ENCODE data around the gene NUP188. TPM values are rescaled to one million over a fixed set of nuclear protein-coding genes. Genes with fewer than 3 reads are reported as not detected.

The NUP188 gene
- total and polyA plus RNA-seq, 2 donors (not counting 1 experiment from before 2014, with no cell fraction given): 42.8 to 83.6 TPM

DNA sequence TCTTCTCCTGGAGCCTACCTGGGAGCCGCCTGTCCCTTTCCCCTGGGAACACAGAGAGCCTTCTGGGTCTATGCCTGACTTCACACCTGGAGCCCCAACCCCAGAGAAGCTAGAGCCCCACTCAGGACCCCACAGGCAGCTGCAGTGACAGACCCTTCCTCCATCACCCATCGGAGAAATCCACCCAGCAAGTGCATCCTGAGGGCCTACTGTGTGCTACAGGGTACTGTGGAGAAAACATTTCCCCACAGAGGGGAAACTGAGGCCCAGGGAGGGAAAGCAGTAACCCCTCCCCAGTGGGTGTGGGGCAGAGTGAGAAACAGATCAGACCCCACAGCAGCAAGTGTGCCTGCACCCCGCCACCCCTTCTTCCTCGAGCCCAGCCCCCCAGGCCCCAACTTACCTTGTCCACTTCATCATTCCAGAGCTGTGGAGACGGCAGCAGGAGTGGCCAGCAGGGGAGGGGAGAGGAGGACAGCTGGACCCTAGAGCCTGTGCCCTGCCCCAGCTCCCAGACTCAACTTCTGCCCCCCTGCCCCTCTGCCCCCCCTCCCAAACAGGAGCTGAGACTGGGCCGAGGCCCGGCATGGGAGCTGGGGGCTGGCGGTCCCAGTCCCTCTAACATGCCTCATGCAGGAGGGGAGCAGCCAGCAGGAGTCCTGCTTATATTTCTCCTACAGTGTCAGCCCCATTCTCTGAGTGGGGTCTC, 62.9 kb downstream of the NUP188 start:
- WGBS (ENCODE audit: insufficient coverage): 100% methylated on average over 3 of the region's 8 CpGs
- Histone ChIP-seq H3K36me3 (replicated peaks in 1 of 2; ENCODE audit: control extremely low read depth in 1 of 2, control insufficient read depth in 1 of 2, extremely low read depth in 1 of 2, insufficient read depth in 2 of 2, low read length in 1 of 2) (peaks cover 0 to 74% of the 10 kb centered on the region in 2 experiments), H3K79me2 (ENCODE audit: control insufficient read depth, insufficient read depth, low read length) (peaks cover 7% of the 10 kb centered on the region), H3K4me3 (ENCODE audit: control extremely low read depth in 1 of 5, extremely low read depth in 1 of 5, insufficient read depth in 1 of 5, low read depth in 2 of 5, low read length in 4 of 5) (no peak overlapping the region), H3K27ac (ENCODE audit: low read length in 2 of 2) (no peak overlapping the region), H4K20me1 (ENCODE audit: control insufficient read depth, insufficient read depth, low read length, poor library complexity, severe bottlenecking) (no peaks in the 10 kb centered on the region), H3K9me3 (ENCODE audit: control extremely low read depth in 1 of 3, control insufficient read depth in 2 of 3, insufficient read depth in 1 of 3, low read length in 2 of 3) (no peaks in the 10 kb centered on the region), H3K9ac (ENCODE audit: low read length) (no peak overlapping the region), H2AFZ (ENCODE audit: insufficient read depth, low read depth, low read length, poor library complexity, severe bottlenecking) (no peak overlapping the region), H3K27me3 (replicated peaks in 1 of 4; ENCODE audit: control extremely low read depth in 1 of 4, control insufficient read depth in 3 of 4, insufficient read depth in 4 of 4, low read length in 3 of 4) (no peaks in the 10 kb centered on the region), H3K4me2 (replicated peaks; ENCODE audit: low read depth, low read length, poor library complexity, severe bottlenecking) (no peak overlapping the region), H3K4me1 (ENCODE audit: control insufficient read depth in 2 of 2, insufficient read depth in 2 of 2, low read length in 2 of 2) (no peaks in the 10 kb centered on the region)
- Mint-ChIP-seq H3K27ac (no peak overlapping the region), H3K4me3 (no peak overlapping the region), H3K9me3 (ENCODE audit: insufficient read depth) (no peaks in the 10 kb centered on the region), H3K27me3 (no peaks in the 10 kb centered on the region), H3K4me1 (no peaks in the 10 kb centered on the region)
- POLR2A ChIA-PET: no interaction called here
- intact Hi-C loops (cut with micrococcal nuclease): no loop called here
- CTCF ChIA-PET: interaction anchor here (1.1 kb wide), 1 partner anchor 18 kb away, joined by 3 read pairs; the partner anchor contains the start of gene SH3GLB2
- DNase-seq (no peak), ATAC-seq (ENCODE audit: low read depth) (no peak)
- no peak for TF ChIP-seq EZH2 (IDR thresholded peaks at IDR 0.05; ENCODE audit: borderline replicate concordance, insufficient read depth, low read depth, low read length, poor library complexity, severe bottlenecking)
- TF ChIP-seq, protein P1, sequence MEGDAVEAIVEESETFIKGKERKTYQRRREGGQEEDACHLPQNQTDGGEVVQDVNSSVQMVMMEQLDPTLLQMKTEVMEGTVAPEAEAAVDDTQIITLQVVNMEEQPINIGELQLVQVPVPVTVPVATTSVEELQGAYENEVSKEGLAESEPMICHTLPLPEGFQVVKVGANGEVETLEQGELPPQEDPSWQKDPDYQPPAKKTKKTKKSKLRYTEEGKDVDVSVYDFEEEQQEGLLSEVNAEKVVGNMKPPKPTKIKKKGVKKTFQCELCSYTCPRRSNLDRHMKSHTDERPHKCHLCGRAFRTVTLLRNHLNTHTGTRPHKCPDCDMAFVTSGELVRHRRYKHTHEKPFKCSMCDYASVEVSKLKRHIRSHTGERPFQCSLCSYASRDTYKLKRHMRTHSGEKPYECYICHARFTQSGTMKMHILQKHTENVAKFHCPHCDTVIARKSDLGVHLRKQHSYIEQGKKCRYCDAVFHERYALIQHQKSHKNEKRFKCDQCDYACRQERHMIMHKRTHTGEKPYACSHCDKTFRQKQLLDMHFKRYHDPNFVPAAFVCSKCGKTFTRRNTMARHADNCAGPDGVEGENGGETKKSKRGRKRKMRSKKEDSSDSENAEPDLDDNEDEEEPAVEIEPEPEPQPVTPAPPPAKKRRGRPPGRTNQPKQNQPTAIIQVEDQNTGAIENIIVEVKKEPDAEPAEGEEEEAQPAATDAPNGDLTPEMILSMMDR (IDR thresholded peaks at IDR 0.05): no peak

DNA sequence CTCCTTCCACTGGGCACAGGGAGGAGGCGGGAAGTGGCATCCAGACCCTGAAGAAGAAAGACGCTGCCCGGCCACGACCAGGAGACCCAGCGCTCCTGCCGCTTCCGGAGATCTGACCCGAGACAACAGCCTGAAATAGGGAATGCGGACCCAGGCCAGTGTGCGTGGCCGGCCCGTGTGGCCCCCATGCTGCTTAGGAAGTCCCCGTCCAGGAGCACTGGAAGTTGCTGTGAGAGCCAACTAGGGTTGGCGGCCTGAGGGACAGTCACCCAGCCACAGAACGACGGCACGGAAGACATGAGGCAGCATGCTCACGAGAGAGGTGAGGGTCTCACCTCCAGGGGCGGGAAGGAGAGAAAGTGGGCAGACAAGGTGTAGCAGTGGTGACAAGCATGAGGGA, 63.7 kb downstream of the NUP188 start:
- POLR2A ChIA-PET: no interaction called here
- peaks cover 7% of the 10 kb centered on the region for H3K79me2 ChIP-seq (ENCODE audit: control insufficient read depth, insufficient read depth, low read length)
- H3K9ac ChIP-seq (ENCODE audit: low read length): no peak overlapping the region
- no peaks in the 10 kb centered on the region for H4K20me1 ChIP-seq (ENCODE audit: control insufficient read depth, insufficient read depth, low read length, poor library complexity, severe bottlenecking)
- no peaks in the 10 kb centered on the region for H3K9me3 ChIP-seq (ENCODE audit: control extremely low read depth in 1 of 3, control insufficient read depth in 2 of 3, insufficient read depth in 1 of 3, low read length in 2 of 3)
- H3K4me3 ChIP-seq (ENCODE audit: control extremely low read depth in 1 of 5, extremely low read depth in 1 of 5, insufficient read depth in 1 of 5, low read depth in 2 of 5, low read length in 4 of 5): no peak overlapping the region
- no peak overlapping the region for H2AFZ ChIP-seq (ENCODE audit: insufficient read depth, low read depth, low read length, poor library complexity, severe bottlenecking)
- H3K27ac ChIP-seq (ENCODE audit: low read length in 2 of 2): no peak overlapping the region
- intact Hi-C loops (cut with micrococcal nuclease): no loop called here
- TF ChIP-seq, protein P1 (IDR thresholded peaks at IDR 0.05): no peak
- no peak for TF ChIP-seq EZH2 (IDR thresholded peaks at IDR 0.05; ENCODE audit: borderline replicate concordance, insufficient read depth, low read depth, low read length, poor library complexity, severe bottlenecking)
- no peak overlapping the region for H3K27ac Mint-ChIP-seq
- WGBS (ENCODE audit: insufficient coverage): 98% methylated on average over 15 of the region's 19 CpGs
- H3K4me2 ChIP-seq (replicated peaks; ENCODE audit: low read depth, low read length, poor library complexity, severe bottlenecking): no peak overlapping the region
- H3K27me3 ChIP-seq (replicated peaks in 1 of 4; ENCODE audit: control extremely low read depth in 1 of 4, control insufficient read depth in 3 of 4, insufficient read depth in 4 of 4, low read length in 3 of 4): no peaks in the 10 kb centered on the region
- H3K4me1 ChIP-seq (ENCODE audit: control insufficient read depth in 2 of 2, insufficient read depth in 2 of 2, low read length in 2 of 2): no peaks in the 10 kb centered on the region
- no peaks in the 10 kb centered on the region for H3K9me3 Mint-ChIP-seq (ENCODE audit: insufficient read depth)
- CTCF ChIA-PET: interaction anchor here (1.1 kb wide), 1 partner anchor 17 kb away, joined by 3 read pairs; the partner anchor contains the start of gene SH3GLB2
- no peaks in the 10 kb centered on the region for H3K27me3 Mint-ChIP-seq
- peaks cover 0 to 67% of the 10 kb centered on the region in 2 experiments for H3K36me3 ChIP-seq (replicated peaks in 1 of 2; ENCODE audit: control extremely low read depth in 1 of 2, control insufficient read depth in 1 of 2, extremely low read depth in 1 of 2, insufficient read depth in 2 of 2, low read length in 1 of 2)
- no peaks in the 10 kb centered on the region for H3K4me1 Mint-ChIP-seq
- DNase-seq (no peak), ATAC-seq (ENCODE audit: low read depth) (no peak)
- H3K4me3 Mint-ChIP-seq: no peak overlapping the region

Measured in B cell (primary cell).